ENCODE results near the gene CHFR.
"Not testable (repeated sequence)": the region's sequence is repeated elsewhere in the genome, so short reads cannot be mapped to it uniquely, and the experiment has no call there.

The CHFR gene

DNA sequence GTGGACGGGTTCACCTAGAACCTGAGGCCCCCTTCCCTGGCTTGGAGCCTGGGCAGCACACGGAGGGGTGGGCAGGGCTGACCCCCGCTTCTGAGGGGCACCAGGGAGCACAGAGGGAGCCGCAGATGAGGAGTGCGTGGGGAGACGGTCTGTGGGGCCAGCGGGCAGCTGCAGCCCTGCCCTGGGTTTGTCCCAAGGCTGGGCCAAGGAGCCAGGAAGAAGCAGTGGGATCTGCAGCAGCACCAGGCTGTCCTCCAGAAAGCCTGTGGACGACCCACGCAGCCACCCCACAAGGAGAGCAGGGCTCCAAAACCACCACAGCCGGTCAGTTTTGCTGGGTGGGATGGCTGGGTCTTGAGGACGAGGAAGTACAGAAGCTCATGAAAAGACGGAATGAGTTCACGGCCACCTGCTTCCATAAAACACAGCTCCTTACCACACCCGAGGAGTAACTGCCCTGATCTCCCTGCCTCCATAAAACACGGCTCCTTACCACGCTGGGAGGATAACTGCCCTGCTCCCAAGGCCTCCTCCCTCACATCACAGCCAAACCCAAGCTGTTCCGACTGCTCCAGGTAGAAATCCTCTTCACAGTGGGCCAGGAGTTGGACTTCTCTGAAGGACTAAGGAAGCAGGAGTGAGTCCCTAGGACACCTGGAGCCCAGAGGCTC, 48.9 kb downstream of the CHFR start:
- DNase-seq = no peak

DNA sequence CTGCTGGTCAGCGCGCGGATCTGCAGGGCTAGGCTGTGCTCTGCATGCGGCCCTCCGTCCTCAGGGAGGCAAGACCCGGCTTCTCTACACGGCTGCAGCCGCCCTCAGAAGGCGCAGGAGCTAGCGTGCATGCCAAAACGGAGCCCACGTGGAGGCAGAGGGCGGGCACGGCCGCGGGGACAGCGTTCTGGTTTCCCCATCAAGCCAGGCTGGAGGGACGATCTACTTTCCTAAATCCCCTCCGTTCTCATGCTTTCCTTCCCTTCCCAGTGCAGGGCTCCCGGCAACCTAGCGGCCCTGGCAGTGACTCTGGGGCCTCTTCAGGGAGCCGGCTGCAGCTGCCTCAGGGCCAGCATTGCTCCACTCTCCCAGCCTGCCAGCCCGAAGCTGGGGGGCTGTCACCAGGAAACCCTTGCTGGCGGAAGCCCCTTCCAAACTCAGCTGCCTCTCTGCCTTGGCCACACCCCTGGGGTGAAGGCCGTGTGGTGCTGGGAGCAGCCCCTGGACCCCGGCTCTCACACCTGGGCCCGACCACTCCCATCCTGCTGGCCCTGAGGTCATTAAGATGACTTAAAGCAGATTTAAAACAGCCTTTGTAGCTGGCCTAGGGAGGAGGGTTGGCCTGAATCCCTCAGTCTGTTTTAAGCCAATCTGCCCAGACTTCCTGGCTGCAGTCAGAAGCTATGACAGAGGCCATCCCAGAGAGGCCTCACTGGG, 49.6 kb downstream of the CHFR start:
- DNase-seq = no peak

DNA sequence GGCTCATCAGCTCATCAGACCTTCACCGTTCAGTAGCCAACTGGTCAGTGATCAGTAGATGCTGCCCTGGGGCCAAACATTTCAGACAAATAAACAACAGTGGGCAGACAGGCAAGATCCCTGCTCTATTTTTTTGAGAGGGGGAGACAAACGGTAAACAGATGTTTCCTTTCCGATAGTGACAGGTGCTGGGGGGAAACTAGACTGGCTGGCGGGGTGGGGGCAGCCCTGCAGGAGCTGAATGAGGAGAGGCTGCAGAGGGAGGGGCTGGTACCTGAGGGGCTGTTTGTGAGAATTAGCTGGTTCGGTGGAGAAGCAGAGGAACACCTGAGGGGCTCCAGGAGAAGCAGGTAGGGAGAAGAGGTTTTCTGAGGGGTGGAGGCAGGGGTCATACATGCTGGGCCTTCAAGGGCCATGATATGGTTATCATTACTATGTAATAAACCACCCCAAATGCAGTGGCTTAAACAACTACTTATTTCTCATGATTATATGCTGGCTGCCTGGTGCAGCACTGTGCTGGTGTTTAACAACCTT, 50.5 kb downstream of the CHFR start:
- DNase-seq = no peak

DNA sequence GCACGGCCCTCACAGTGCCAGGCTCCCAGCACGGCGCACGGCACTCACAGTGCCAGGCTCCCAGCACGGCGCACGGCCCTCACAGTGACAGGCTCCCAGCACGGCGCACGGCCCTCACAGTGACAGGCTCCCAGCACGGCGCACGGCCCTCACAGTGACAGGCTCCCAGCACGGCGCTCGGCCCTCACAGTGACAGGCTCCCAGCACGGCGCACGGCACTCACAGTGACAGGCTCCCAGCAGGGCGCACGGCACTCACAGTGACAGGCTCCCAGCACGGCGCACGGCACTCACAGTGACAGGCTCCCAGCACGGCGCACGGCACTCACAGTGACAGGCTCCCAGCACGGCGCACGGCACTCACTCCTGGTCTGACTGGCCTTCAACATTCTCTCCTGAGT, 51.2 kb downstream of the CHFR start:
- not testable (repeated sequence) for DNase-seq

DNA sequence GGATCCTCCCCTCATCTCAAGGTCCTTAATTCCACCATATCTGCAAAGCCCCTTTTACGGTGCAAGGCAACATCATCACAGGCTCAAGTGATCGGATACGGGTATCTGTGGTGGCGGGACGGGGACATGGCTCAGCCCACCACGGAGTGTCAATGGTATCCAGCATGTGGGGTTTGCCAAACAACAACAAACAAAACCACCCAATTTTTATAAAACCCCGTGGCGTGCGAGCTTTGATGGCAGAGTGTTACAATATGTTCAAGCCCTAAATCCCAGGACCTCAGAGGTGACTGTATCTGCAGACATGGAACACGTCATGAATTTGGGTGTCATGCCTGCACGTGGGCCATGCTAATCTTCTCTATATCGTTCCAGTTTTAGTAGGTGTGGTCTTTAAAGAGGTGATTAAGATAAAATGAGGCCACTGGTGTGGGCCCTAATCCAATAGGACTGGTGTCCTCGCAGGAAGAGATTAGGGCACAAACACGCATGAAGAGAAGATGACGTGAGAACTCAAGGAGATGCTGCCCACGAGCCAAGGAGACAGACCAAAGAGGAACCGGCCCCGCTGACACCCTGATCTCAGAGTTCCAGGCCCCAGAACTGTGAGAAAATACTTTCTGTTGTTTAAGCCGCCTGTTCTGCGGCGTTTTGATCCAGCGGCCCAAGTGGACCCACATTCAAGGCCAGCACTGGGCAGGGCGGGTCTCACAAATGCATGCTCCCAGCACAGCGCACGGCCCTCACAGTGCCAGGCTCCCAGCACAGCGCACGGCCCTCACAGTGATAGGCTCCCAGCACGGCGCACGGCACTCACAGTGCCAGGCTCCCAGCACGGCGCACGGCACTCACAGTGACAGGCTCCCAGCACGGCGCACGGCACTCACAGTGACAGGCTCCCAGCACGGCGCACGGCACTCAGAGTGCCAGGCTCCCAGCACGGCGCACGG, 52.1 kb downstream of the CHFR start:
- DNase-seq = no peak

DNA sequence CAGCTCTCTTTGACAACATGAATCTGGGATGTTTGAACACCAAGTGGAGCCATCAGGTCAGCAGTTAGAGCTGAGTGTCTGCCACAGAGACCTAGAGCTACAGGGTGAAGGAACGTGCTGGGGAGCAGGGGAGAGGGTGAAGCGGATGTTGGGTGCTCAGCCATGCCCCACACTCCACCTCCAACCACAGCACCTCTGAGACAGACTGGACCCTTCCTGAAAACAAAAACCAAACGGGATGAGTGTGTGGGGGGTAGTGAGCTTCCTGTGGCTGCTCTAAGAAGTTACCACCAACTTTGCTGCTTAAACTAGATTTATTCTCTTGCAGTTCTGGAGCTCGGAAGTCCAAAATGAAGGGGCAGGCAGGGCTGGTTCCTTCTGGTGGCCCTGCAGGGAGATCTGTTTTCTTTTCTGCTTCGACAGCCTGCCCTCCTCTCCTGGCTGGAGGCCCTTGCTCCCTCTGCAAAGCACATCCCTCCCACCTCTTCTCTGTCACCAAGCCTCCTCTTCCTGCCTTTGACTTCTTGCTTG, 53.2 kb downstream of the CHFR start:
- no peak for DNase-seq

DNA sequence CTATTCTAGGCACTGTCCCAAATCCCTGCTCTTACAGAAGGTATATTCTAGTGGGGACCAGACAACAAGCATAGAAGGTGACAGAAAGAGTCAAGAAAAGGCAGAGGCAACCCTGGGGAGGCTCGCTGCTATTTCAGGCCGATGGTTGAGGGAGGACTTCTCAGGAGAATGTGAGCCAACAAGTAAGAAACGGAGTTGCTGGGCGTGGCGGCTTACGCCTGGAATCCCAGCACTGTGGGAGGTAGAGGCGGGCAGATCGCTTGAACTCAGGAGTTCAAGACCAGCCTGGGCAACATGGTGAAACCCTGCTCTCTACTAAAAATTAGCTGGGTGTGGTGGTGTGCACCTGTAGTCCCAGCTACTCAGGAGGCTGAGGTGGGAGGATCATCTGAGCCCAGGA, 54.1 kb downstream of the CHFR start:
- DNase-seq = no peak

DNA sequence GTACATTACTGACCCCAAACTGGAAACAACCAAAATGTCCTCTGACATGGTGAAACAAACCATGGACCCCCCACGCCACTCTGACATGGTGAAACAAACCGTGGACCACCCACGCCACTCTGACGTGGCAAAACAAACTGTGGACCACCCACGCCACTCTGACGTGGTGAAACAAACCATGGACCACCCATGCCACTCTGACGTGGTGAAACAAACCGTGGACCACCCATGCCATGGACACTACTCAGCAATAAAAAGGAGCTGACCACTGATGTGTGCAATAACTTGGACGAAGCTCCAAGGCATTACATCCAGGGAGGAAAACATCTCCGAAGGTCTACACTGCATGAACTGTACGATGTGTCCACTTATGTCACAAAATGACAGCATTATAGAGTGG, 55.6 kb downstream of the CHFR start:
- DNase-seq = no peak

DNA sequence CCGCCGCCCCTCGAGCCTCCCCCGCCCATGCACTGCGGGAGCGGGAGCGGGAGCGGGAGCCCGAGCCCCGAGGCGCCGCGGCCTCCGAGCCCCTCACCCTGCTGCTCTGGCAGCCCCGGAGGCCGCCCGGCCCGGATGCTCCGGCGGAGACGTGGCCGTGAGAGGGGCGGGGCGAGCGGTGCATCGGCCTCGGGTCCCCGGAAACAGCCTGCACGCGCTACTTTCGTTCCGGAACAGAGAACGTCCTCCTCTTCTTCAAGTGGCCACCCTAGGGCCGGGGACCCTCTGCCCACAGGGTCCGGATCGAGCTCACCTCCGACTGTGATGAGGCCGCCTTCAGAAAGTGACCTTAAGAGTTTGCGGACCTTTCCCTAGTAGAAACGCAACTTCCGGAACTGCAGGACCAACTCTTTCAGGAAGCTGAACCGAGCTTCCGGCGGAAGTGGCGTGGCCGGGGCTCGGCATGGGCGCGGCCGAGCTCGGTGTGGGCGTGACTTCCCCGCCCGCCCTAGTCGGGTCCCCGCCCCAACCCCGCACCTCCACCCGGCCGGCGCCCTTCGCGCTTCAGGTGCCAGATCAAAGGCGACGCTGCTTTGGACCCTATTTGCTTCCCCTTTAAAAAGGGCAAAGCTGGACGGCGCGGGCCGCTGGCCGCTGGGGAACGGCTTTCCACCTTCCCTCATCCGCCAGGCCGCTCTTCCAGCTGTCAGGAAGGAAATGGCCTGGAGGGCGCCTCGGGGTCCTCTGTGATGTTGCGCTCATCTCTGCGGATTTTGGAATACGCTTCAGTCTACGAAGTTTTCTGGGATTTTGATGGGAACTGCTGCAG, 58.5 kb downstream of the CHFR start, which contains the start of gene GOLGA3:
GOLGA3 (minus strand) TSS at position 164 of the 829 bp plus-strand sequence. CDS start 6,741 bp downstream, outside the sequence.
- DNase-seq = peak; percentile 47

DNA sequence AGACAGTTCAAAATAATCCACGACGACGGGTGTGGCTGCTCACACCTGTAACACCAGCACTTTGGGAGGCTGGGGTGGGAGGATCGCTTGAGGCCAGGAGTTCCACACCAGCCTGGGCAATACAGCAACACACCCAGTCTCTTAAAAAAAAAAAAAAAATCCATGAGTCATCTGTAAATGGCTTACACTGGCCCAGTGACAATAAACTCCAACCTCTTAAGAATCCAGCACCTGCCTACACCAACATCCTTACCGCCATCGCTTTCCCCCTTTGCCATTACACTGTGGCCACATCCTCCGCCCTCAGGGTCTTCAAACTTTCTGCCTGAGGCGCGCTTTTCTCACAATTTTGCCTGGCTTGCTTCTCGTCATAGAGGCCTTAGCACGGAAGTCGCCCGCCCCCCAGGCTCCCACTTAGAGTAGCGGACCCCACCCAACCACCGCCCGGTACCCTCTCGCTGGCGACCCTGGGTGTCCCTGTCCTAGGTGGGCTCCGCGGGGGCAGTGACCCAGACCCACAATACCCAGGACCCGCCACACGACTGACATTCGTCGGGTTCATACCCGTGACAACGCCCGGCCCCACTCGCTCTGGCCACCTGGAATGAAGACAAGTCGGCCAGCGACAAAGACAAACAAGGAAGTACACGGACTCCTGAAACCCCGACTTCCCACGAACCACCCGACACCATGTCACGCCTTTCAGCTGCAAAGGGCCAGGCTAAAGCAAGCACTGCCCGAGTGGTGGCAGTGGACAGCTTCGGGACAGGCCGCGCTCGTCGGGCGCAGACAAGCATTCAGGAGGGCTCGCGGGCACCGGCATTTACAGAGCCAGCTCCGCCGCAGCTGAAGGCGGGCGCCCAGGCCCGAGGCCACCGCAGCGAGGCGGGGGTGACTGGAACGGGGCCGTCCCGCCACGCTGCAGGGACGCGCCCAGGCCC, 59.4 kb downstream of the CHFR start:
- DNase-seq = no peak

DNA sequence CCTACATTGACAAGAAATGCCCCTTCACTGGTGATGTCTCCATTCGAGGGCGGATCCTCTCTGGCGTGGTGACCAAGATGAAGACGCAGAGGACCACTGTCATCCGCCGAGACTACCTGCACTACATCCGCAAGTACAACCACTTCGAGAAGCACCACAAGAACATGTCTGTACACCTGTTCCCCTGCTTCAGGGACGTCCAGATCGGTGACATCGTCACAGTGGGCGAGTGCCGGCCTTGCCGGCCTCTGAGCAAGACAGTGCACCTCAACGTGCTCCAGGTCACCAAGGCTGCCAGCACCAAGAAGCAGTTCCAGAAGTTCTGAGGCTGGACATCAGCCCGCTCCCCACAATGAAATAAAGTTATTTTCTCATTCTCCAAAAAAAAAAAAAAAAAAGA, 61.5 kb downstream of the CHFR start:
- DNase-seq = no peak

DNA sequence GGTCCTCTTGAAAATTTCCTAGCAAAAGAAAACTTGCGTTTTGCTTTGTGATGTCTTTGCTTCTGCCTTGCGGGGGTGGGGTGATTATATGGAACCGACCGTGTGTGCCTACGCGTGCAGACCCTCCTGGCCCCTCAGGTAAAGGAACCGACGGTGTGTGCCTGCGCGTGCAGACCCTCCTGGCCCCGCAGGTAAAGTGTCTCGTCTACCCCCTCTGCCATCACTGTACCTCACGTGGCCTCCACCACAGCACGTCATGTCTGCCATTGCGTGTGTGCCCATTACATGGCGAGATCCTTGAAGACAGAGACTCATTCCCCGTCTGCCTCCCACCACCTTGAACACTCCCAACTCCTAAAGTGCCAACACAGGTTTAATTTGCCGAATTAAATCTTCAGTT, 62.3 kb downstream of the CHFR start:
- no peak for DNase-seq

DNA sequence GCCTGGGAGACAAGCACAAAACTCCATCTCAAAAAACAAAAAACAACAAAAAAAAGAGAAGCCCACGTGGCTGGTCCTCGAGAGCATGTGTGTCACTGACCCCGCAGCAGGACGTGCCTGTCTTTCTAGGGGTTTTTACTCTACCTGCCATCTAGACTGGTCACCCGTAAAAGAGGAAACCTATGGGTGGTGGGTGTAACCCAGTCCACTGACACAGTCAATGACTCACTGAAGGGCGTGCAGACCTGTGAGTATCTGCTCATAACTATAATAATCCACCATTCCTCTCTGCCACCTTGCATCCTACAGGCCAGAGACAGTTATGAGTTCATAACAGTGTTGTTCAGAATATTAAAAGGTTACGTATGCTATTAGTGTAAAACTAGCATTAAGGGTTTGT, 63.4 kb downstream of the CHFR start:
- DNase-seq = no peak

DNA sequence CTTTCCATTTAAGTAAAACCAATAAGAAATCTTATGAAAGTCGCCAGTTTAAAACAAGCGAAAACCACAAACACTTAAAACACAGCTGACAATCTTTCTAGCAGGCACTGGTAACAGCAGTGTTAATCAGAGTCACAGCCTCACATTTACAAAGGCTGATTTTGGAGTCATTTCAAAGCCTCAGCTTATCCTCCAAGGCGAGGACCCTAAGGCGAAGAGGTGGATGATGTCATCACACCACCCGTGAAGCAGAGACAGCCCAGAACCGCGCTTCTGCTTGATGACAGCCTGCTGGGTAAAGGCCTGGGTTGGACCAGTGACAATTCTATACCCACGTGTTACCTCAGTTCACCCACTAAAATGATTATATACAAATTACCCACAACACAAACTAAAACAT, 68.8 kb downstream of the CHFR start:
- no peak for DNase-seq

DNA sequence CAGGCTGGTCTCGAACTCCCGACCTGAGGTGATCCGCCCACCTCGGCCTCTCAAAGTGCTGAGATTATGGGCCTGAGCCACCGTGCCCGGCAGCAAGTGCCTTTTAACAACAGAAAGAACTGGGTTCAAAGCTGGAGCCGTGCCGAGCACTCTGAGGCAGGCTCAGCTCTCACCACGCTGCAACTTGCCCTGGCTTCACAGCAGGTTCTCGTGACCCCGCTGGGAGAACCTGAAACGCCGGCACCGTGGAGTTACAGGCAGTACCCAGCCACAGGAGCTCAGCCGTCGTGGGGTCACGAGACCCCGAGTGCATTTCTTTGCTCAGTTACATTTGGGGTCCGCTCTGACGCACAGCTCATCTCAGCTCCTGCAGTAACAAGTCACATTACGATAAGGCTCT, 73.2 kb downstream of the CHFR start:
- DNase-seq = no peak

DNA sequence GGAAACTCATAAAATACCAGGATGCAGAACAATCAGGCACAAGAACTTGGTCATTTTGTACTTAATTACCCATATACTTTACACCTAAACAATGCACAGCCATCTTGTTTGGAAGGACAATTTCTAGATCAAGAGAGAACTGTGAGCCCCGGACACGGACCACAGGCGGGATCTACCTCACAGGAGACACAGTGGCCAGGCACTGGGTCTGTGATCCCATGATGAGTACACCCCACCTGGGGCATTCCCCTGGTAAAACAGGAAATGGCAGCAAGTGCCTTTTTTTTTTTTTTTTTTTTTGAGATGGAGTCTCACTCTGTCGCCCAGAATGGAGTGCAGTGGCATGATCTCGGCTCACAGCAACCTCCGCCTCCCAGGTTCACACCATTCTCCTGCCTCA, 74.0 kb downstream of the CHFR start:
- DNase-seq = no peak

DNA sequence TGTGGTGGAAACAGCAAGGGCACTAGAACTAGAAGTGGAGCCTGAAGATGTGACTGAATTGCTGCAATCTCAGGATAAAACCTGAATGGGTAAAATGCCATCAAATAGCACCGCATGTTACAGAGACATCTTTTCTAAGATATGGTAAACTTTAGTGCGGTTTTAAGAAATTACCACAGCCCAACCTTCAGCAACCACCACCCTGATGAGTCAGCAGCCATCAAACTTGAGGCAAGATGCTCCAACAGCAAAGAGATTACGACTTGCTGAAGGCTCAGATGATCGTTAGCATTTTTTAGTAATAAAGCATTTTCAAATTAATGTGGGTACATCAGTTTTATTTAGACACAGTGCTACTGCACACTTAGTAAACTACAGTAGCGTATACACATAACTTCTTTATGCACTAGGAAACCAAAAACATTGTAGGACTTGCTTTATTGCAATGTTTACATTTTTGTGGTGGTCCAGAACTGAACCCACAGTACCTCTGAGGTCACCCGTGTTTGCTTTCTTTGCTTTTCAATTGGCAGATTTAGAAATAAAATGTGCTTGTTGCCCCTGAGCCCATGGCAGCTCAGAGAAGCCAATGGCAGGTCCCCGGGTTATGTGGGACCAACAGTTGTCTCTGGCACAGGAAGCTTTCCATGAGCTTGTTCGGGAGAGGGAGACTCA, 74.6 kb downstream of the CHFR start:
- no peak for DNase-seq

DNA sequence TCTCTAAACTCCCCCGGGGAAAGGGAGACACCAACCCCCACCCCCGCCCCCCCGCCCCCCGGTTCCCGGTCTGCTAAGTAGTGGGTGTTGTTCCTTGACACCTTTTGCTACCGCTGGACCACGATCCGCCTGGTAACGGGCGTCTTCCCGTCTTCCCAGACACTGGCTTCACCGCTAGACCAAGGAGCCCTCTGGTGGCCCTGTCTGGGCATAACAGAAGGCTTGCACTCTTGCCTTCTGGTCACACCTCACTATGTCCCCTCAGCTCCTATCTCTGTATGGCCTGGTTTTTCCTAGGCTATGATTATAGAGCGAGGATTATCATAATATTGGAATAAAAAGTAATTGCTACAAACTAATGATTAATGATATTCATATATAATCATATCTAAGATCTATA, 78.0 kb downstream of the CHFR start:
- not testable (repeated sequence) for DNase-seq

DNA sequence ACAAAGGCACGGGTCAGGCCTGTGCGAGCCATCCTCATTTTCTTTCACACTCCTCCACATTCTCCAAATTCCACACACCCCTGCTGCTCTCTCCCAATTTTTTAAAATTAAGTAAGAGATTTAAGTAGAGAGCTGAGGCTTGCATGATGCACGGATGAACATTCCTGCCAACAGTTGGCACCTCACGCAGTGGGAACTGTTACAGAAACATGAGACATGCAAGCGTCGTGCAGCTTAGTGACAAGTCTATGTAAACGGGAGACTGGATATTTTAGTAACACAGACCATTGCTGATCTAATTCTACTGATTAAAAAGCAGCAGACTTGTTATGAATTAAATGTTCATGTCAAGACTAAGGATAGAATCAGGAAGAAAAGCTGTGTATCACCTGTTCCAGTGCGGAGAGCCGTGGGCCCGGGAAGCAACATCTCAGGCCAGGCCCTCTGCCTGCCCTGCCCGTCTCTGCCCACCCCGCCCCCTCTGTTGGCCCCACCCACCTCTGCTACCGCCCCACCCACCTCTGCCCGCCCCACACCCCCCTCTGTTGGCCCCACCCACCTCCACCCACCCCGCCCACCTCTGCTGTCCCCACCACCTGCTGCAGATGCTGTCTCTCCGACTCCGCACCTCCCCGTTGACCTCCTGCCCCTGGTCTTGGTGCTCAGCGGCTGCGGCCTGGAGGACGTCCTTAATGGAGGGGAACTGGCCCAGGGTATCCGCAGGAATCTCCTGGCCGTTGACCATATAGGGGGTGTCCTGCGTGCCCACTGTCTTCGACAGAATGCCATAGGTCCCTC, 79.9 kb downstream of the CHFR start:
- no peak for DNase-seq
